HCT116 (cell line): ENCODE results near the gene CRACR2A. TPM values are rescaled to one million over a fixed set of nuclear protein-coding genes. Genes with fewer than 3 reads are reported as not detected.

ENCODE experiments used
- ATAC-seq: fragments of 200-7000 bp; cut with Tn5 transposase; 2 replicates; pipeline ENCODE4 v1.9.1; 2020; ENCODE audit warnings: mild to moderate bottlenecking, moderate library complexity
- BruUV-seq: library from RNA; stranded (reverse); fragments of 400-500 nt; replicated peaks from 2 replicates; lab custom pipeline; 2021; lab: Mats Ljungman, UMichigan
- CTCF ChIA-PET: fragments of 300-600 bp; sonication (Branson Sonifier 250); formaldehyde crosslinking; loops from one replicate; lab custom pipeline; 2021; ENCODE audit warnings: antibody characterized with exemption; lab: Charles Lee
- POLR2A ChIA-PET: fragments of 300-600, 350-600 bp; sonication (Branson Sonifier 250); formaldehyde crosslinking; loops from one replicate; lab custom pipeline; 2021; ENCODE audit warnings: antibody characterized with exemption; lab: Charles Lee
- RAD21 ChIA-PET, 2 experiments: fragments of 300-600 bp; sonication (Branson Sonifier 250); formaldehyde crosslinking; loops; one replicate each; lab custom pipeline; 2023; ENCODE audit warnings: low total read pairs in 2 of 2; ENCODE audit not compliant: uncharacterized antibody in 2 of 2, unreplicated experiment in 2 of 2, low non-redundant PET in 1 of 2; lab: Charles Lee
- DNase-seq: peaks from one replicate; pipeline ENCODE4 v3.0.0-alpha.2; 2010; ENCODE audit warnings: low read depth, low spot score
- H2AFZ ChIP-seq: fragments of 200-600 bp; shearing (Covaris generic), sonication (generic); 2 replicates; pipeline ENCODE4 v1.6.1; 2017; ENCODE audit warnings: low read depth, mixed run types, mixed read lengths, antibody characterized with exemption, low read length; ENCODE audit not compliant: poor library complexity, severe bottlenecking
- H3K27ac ChIP-seq: 2 replicates; pipeline ENCODE4 v1.5.1; 2012; ENCODE audit warnings: low read depth, low read length
- H3K27me3 ChIP-seq: fragments of 200-600 bp; sonication (generic); 2 replicates; pipeline ENCODE4 v1.6.1; 2016; ENCODE audit warnings: mixed run types, low read length, mixed read lengths; ENCODE audit not compliant: insufficient read depth
- H3K36me3 ChIP-seq, 2 experiments: fragments of 200-500 bp in 1 of 2; fragments of 200-600 bp in 1 of 2; sonication (Bioruptor generic) in 1 of 2; sonication (generic) in 1 of 2; 2 replicates each; pipeline versions ENCODE4 v1.5.1 to v1.6.1; 2014 to 2016; ENCODE audit warnings: low read length in 2 of 2, inconsistent platforms in 1 of 2, mixed read lengths in 1 of 2, mixed run types in 1 of 2; ENCODE audit not compliant: insufficient read depth in 2 of 2, control insufficient read depth in 1 of 2
- H3K4me1 ChIP-seq, 2 experiments: fragments of 200-600 bp in 1 of 2; sonication (generic) in 1 of 2; 2 replicates each; pipeline versions ENCODE4 v1.5.1 to v1.6.1; 2012 to 2017; ENCODE audit warnings: low read length in 2 of 2, inconsistent platforms in 1 of 2, mild to moderate bottlenecking in 1 of 2, mixed read lengths in 1 of 2, mixed run types in 1 of 2, moderate library complexity in 1 of 2; ENCODE audit not compliant: insufficient read depth in 2 of 2, control insufficient read depth in 1 of 2
- H3K4me2 ChIP-seq: fragments of 200-600 bp; sonication (generic); 2 replicates; pipeline ENCODE4 v1.6.1; 2017; ENCODE audit warnings: mixed run types, low read length, mixed read lengths
- H3K4me3 ChIP-seq, 2 experiments: fragments of 200-600 bp in 1 of 2; sonication (generic) in 1 of 2; replicated peaks in 1 of 2; 2 replicates each; pipeline ENCODE4 v1.5.1; 2011 to 2016; ENCODE audit warnings: low read length in 2 of 2, control low read depth in 1 of 2, low read depth in 1 of 2, mild to moderate bottlenecking in 1 of 2, mixed read lengths in 1 of 2, mixed run types in 1 of 2
- H3K79me2 ChIP-seq: fragments of 200-600 bp; sonication (generic); 2 replicates; pipeline ENCODE4 v1.6.1; 2017; ENCODE audit warnings: mild to moderate bottlenecking, mixed run types, low read length, moderate library complexity, mixed read lengths; ENCODE audit not compliant: insufficient read depth
- H3K9ac ChIP-seq: fragments of 200-600 bp; sonication (generic); 2 replicates; pipeline ENCODE4 v1.6.1; 2016; ENCODE audit warnings: low read length, mixed read lengths
- H3K9me2 ChIP-seq: fragments of 200-600 bp; sonication (generic), shearing (Covaris generic); 2 replicates; pipeline ENCODE4 v1.6.1; 2017; ENCODE audit warnings: mixed run types, mild to moderate bottlenecking, moderate library complexity; ENCODE audit not compliant: insufficient read depth
- H3K9me3 ChIP-seq, 2 experiments: fragments of 200-500 bp in 1 of 2; fragments of 200-600 bp in 1 of 2; sonication (Bioruptor generic) in 1 of 2; sonication (generic) in 1 of 2; 2 replicates each; pipeline ENCODE4 v1.6.1; 2014 to 2017; ENCODE audit warnings: low read length in 2 of 2, mixed read lengths in 2 of 2, inconsistent platforms in 1 of 2, low read depth in 1 of 2, mild to moderate bottlenecking in 1 of 2, mixed run types in 1 of 2, moderate library complexity in 1 of 2; ENCODE audit not compliant: control insufficient read depth in 1 of 2, insufficient read depth in 1 of 2
- H4K20me1 ChIP-seq: fragments of 200-600 bp; sonication (generic), shearing (Covaris generic); 2 replicates; pipeline ENCODE4 v1.6.1; 2017; ENCODE audit warnings: mixed run types, mild to moderate bottlenecking, moderate library complexity; ENCODE audit not compliant: insufficient read depth
- CBX3 ChIP-seq: IDR thresholded peaks from 2 replicates; pipeline ENCODE4 v1.6.1; 2012; ENCODE audit warnings: low read depth
- EGR1 ChIP-seq: IDR thresholded peaks from 2 replicates; pipeline ENCODE4 v1.6.1; 2012; ENCODE audit warnings: low read depth
- ELF1 ChIP-seq: IDR thresholded peaks from 2 replicates; pipeline ENCODE4 v1.6.1; 2012; ENCODE audit warnings: low read depth, borderline replicate concordance
- EZH2 ChIP-seq: fragments of 200-600 bp; sonication (generic); IDR thresholded peaks from 2 replicates; pipeline ENCODE4 v1.6.1; 2017; ENCODE audit warnings: antibody characterized with exemption, mixed run types
- JUND ChIP-seq: IDR thresholded peaks from 2 replicates; pipeline ENCODE4 v1.6.1; 2012
- POLR2A ChIP-seq: IDR thresholded peaks from 2 replicates; pipeline ENCODE4 v1.7.0; 2011; ENCODE audit warnings: borderline replicate concordance; ENCODE audit not compliant: insufficient read depth, insufficient read length; ENCODE audit errors: extremely low read depth
- POLR2AphosphoS5 ChIP-seq: IDR thresholded peaks from 2 replicates; pipeline ENCODE4 v1.6.1; 2011; ENCODE audit warnings: mild to moderate bottlenecking, low read depth, low read length, moderate library complexity
- RAD21 ChIP-seq: IDR thresholded peaks from 2 replicates; pipeline ENCODE4 v1.6.1; 2012; ENCODE audit warnings: low read depth, mild to moderate bottlenecking
- SP1 ChIP-seq: IDR thresholded peaks from 2 replicates; pipeline ENCODE4 v1.6.1; 2012; ENCODE audit warnings: low read depth
- ZNF274 ChIP-seq: fragments of 200-500 bp; sonication (Bioruptor generic); IDR thresholded peaks from 2 replicates; pipeline ENCODE4 v1.6.1; 2014; ENCODE audit warnings: mild to moderate bottlenecking, low read depth, low read length, inconsistent platforms
- intact Hi-C: fragments of 100-400 bp; cut with micrococcal nuclease; formaldehyde crosslinking; loops from 2 replicates; pipeline ENCODE4 v1.10.0; 2022
- total RNA-seq: library from RNA; stranded (reverse); gene quantifications from one replicate; pipeline ENCODE4 v1.2.1, GENCODE V29; 2021; ENCODE audit not compliant: unreplicated experiment
- TF ChIP-seq, protein P1 (sequence below): IDR thresholded peaks from 2 replicates; pipeline ENCODE4 v1.6.1; 2011; ENCODE audit warnings: mild to moderate bottlenecking, low read length, moderate library complexity; ENCODE audit not compliant: insufficient replicate concordance; ENCODE audit errors: extremely low read depth
- TF ChIP-seq, protein P2 (sequence below): IDR thresholded peaks from 2 replicates; pipeline ENCODE4 v1.6.1; 2012
- TF ChIP-seq, protein P3 (sequence below), 3 experiments: fragments of 200-600 bp in 1 of 3; sonication (generic) in 1 of 3; IDR thresholded peaks in 2 of 3; conservative IDR thresholded peaks in 1 of 3; 2 replicates each; pipeline ENCODE4 v1.5.1; 2012 to 2017; ENCODE audit warnings: low read depth in 2 of 3, low read length in 2 of 3, antibody characterized with exemption in 1 of 3, borderline replicate concordance in 1 of 3, control low read depth in 1 of 3, mild to moderate bottlenecking in 1 of 3, mixed read lengths in 1 of 3, mixed run types in 1 of 3, moderate library complexity in 1 of 3; ENCODE audit not compliant: insufficient read depth in 1 of 3
- TF ChIP-seq, protein P4 (sequence below): IDR thresholded peaks from 2 replicates; pipeline ENCODE4 v1.6.1; 2012; ENCODE audit warnings: low read depth

The CRACR2A gene
- total RNA-seq, 1 experiment from 2014 or later: 18.4 TPM

DNA sequence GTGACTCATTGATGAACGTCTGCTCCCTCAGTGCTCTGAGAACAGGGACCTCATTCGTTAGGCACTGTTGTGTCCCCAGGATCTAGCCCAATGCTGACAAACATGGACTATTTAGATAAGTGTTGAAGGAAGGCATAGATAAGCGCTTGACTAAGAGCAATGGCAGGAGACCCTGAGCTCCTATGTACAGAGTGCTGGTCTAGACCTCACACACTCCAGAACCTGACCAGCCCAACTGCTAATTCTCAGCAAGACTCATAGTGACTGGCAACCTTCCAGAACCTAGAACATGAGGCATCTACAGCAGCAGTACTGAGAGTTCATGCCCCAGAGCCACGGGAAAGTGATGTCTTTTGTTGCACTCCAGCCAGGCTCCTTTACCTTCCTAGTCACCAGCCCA lies 69.2 kb downstream of the CRACR2A start:
- ChIA-PET POLR2A (no interaction called here), RAD21 (no interaction called here), CTCF (no interaction called here)
- Histone ChIP-seq H3K36me3 (0 out of 4 replicates have a peak, but pooled peaks cover 0 to 4% of the 10 kb centered on the region in 2 experiments), H3K9me2 (no peaks in the 10 kb centered on the region), H3K27ac (no peak overlapping the region), H3K4me3 (no peak overlapping the region), H3K4me2 (no peak overlapping the region), H4K20me1 (no peaks in the 10 kb centered on the region), H3K27me3 (no peaks in the 10 kb centered on the region), H3K9ac (no peak overlapping the region), H3K4me1 (no peaks in the 10 kb centered on the region), H3K79me2 (no peaks in the 10 kb centered on the region), H2AFZ (no peak overlapping the region), H3K9me3 (no peaks in the 10 kb centered on the region)
- DNase-seq: no peak
- intact Hi-C loops: no loop called here
- ATAC-seq: no peak
- no TSS peak for BruUV-seq
- no peak for TF ChIP-seq CBX3
- TF ChIP-seq EZH2: no peak
- no peak for TF ChIP-seq POLR2A
- no peak for TF ChIP-seq ELF1
- TF ChIP-seq, protein P1, sequence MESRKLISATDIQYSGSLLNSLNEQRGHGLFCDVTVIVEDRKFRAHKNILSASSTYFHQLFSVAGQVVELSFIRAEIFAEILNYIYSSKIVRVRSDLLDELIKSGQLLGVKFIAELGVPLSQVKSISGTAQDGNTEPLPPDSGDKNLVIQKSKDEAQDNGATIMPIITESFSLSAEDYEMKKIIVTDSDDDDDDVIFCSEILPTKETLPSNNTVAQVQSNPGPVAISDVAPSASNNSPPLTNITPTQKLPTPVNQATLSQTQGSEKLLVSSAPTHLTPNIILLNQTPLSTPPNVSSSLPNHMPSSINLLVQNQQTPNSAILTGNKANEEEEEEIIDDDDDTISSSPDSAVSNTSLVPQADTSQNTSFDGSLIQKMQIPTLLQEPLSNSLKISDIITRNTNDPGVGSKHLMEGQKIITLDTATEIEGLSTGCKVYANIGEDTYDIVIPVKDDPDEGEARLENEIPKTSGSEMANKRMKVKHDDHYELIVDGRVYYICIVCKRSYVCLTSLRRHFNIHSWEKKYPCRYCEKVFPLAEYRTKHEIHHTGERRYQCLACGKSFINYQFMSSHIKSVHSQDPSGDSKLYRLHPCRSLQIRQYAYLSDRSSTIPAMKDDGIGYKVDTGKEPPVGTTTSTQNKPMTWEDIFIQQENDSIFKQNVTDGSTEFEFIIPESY: no peak
- TF ChIP-seq RAD21: no peak
- TF ChIP-seq SP1: no peak
- no peak for TF ChIP-seq EGR1
- TF ChIP-seq, protein P2, sequence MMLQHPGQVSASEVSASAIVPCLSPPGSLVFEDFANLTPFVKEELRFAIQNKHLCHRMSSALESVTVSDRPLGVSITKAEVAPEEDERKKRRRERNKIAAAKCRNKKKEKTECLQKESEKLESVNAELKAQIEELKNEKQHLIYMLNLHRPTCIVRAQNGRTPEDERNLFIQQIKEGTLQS: no peak
- no peak for TF ChIP-seq ZNF274
- no peak for TF ChIP-seq JUND
- TF ChIP-seq, protein P3, sequence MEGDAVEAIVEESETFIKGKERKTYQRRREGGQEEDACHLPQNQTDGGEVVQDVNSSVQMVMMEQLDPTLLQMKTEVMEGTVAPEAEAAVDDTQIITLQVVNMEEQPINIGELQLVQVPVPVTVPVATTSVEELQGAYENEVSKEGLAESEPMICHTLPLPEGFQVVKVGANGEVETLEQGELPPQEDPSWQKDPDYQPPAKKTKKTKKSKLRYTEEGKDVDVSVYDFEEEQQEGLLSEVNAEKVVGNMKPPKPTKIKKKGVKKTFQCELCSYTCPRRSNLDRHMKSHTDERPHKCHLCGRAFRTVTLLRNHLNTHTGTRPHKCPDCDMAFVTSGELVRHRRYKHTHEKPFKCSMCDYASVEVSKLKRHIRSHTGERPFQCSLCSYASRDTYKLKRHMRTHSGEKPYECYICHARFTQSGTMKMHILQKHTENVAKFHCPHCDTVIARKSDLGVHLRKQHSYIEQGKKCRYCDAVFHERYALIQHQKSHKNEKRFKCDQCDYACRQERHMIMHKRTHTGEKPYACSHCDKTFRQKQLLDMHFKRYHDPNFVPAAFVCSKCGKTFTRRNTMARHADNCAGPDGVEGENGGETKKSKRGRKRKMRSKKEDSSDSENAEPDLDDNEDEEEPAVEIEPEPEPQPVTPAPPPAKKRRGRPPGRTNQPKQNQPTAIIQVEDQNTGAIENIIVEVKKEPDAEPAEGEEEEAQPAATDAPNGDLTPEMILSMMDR (IDR thresholded peaks at IDR 0.05 in 2 of 3, conservative IDR thresholded peaks at IDR 0.05 in 1 of 3; ENCODE audit: borderline replicate concordance in 1 of 3, insufficient read depth in 1 of 3, low read depth in 2 of 3, low read length in 2 of 3): no peak
- TF ChIP-seq, protein P4, sequence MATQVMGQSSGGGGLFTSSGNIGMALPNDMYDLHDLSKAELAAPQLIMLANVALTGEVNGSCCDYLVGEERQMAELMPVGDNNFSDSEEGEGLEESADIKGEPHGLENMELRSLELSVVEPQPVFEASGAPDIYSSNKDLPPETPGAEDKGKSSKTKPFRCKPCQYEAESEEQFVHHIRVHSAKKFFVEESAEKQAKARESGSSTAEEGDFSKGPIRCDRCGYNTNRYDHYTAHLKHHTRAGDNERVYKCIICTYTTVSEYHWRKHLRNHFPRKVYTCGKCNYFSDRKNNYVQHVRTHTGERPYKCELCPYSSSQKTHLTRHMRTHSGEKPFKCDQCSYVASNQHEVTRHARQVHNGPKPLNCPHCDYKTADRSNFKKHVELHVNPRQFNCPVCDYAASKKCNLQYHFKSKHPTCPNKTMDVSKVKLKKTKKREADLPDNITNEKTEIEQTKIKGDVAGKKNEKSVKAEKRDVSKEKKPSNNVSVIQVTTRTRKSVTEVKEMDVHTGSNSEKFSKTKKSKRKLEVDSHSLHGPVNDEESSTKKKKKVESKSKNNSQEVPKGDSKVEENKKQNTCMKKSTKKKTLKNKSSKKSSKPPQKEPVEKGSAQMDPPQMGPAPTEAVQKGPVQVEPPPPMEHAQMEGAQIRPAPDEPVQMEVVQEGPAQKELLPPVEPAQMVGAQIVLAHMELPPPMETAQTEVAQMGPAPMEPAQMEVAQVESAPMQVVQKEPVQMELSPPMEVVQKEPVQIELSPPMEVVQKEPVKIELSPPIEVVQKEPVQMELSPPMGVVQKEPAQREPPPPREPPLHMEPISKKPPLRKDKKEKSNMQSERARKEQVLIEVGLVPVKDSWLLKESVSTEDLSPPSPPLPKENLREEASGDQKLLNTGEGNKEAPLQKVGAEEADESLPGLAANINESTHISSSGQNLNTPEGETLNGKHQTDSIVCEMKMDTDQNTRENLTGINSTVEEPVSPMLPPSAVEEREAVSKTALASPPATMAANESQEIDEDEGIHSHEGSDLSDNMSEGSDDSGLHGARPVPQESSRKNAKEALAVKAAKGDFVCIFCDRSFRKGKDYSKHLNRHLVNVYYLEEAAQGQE: no peak
- TF ChIP-seq POLR2AphosphoS5: no peak
